GM03348 (cell line): ENCODE measurements around the gene IL7R.

Experiments
- DNase-seq: peaks from one replicate; pipeline ENCODE4 v3.0.0; 2012; ENCODE audit warnings: low spot score

Gene IL7R, protein sequence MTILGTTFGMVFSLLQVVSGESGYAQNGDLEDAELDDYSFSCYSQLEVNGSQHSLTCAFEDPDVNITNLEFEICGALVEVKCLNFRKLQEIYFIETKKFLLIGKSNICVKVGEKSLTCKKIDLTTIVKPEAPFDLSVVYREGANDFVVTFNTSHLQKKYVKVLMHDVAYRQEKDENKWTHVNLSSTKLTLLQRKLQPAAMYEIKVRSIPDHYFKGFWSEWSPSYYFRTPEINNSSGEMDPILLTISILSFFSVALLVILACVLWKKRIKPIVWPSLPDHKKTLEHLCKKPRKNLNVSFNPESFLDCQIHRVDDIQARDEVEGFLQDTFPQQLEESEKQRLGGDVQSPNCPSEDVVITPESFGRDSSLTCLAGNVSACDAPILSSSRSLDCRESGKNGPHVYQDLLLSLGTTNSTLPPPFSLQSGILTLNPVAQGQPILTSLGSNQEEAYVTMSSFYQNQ

DNA sequence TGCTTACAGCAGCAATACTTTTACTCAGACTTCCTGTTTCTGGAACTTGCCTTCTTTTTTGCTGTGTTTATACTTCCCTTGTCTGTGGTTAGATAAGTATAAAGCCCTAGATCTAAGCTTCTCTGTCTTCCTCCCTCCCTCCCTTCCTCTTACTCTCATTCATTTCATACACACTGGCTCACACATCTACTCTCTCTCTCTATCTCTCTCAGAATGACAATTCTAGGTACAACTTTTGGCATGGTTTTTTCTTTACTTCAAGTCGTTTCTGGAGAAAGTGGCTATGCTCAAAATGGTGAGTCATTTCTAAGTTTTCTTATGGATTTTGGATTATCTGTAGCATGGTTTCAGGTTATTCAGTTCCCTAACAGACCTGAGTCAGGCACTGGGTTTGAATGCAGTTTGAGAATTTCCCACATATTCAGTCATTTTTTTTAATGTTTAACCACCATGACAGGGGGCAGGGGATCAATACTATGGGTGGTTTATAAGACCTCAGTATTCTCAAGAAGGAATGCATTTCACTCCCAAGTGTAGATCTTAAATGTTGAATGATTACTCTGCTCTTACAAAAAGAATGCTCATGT, at the start of gene IL7R:
TSS of gene IL7R (plus strand) at position 127 of the 587 bp plus-strand sequence. CDS start at position 214, 87 bp downstream.
- DNase-seq = no peak

DNA sequence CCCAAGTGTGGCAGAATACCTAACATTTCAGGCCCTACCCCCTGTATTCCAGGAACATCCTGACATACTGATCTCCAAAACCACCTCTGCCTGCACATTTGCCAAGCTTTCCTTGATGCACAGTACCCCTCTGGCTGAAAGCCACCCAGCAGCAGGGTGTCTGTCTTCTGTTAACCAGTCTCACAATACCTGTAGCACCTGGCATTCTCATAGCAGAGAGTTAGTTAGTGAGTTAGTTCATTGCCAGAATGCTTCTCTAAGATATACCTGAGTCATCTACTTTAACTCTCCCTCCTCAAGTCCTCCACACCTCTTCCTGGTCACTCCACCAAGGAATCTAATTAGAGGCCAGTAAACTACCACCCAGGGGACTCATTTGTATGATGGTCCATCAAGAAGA, 46.1 kb upstream of the IL7R start:
- DNase-seq = no peak

DNA sequence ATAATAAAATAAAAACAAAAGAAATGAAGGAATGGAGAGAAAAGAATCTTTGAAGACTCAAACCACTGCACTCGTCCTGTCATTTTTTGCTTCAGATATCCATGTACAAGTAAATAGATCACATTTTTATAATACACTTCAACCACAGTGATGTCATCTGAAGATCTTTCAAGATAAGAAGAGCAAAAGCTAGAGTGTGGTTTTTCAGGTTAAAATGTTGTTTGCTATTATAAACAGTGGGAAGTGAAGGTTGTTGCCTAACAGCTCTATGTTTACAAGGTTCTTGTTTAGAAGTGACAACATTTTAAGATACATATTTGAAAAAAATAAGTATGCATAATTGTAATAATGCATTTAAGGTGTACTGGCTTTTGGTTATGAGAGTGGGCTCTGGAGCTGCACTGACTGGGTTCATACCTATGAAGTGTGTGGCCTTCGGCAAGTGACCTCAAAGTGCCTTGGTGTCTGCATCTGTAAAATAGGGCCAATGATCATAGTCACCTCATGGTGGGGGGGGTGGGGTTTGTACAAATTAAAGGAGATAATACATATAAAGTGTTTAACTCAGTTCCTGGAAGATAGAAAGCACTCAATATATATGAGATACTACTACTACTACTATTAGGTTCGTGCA, 45.5 kb upstream of the IL7R start:
- DNase-seq = no peak

DNA sequence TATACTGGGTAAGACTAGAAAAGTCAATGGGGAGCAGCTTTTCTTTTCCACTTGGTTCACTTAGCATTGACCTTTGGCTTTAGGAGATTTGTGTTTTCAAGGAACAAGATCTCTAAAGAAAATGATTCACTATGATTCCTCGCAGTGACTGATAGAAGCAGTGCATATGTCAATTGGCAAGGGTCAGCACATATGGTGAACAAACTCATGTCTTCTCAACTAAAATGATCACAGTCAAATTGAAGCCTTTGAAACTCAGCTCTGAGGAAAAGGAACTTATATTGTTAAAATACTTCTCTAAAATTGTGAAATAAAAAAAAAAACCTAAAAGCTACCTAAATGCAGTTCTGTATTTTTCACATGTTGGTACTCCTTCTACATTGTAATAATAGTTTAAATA, 43.2 kb upstream of the IL7R start:
- DNase-seq = no peak

DNA sequence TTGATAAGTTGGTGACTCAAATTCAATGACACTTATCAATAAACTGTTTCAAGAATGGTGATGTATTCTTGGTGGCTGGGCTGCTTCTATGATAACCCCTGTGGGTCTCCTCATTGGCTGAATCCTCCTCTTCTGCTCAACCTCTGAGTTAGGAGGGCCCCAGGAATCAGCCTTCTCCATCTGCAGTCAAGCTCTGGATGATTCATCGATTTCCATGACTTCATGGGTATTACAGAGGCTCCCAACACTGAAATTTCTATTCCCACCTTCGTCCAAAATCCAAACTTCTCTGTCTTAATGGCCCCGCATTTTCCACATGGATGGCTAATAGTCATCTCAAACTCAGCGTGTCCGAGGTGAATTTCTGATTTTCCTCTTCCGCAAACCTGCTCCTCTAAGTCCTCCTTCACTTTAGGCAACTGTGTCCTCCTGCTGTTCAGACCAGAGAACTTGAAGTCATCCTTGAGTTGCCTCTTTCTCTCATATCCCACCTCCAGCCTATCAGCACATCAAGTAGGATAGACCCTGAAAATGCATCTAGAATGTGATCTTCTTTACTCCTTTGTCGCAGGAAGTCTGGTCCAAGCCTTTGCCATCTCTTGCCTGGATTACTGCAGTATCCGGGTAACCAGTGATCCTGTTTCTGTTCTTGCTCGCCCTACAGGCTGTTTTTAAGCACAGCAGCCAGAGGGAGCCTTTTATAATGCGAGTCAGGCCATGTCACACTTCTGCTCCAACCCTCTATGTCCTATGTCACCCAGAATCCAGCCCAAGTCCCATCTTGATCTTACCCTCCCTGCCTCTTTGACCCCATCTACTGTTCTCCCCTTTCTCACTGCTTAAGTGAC, 41.4 kb upstream of the IL7R start:
- no peak for DNase-seq

DNA sequence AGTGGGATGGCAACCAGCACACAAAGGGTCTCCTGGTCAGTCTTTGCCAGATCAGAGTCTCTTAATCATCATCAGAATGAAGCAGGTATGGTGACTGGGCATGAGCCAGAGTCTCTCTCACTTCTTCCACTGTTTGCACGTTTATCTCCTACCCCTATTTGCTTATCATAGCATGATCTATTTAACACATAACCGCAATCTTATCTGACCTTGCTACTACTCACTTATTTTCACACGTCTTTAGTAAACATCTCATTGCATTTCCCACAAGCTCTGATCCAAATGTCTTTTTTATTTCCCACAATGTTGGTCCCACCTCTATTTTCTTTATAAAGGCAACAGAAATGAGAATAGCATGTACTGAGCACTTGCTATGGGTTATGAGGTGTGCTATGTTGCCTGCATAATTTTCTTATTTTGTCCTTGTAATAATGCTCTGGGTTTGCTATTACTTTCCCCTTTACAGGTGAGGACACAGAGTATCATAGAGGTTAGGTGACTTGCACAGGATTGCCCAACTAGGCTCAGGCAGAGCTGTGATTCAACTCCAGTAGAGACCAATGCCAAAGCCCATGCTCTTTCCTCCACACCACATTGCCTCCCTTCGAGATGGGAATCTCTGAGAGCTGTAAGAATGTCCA, 39.7 kb upstream of the IL7R start:
- DNase-seq = no peak

DNA sequence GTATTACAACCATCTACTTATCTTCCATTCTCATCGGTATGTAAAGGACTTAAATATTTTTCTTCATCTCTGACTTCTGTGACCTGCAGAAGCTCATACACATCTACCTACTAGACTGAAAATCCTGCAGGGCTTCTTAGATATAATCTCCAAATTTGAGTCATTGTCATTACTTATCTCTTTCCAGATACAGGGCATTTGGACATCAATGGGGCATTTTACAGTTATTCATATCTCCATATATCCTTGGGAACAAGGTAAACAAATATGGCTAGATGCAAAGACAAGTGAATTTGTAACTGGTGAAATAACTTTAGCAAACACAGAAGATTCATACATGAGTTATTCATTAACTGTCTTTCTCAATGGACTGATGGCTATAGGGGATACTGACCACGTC, 37.7 kb upstream of the IL7R start:
- no peak for DNase-seq

DNA sequence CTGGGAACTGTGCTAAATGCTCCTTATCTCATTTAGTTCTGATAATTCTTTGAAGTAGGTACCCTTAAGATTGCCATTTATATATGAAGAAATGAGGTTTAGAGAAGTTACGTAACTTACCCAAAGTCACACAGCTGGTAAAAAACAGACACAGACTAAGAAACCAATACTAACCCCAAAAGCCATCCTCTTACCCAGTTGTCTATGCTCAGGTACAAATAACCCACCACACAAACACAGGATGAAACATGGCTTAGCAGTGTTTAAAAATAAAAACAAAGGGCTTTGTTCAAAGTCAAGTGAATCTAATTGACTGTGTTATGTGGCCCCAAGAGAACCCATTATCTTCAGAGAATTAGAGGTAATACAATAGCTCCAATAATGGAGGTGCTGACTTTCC, 37.0 kb upstream of the IL7R start:
- DNase-seq = no peak

DNA sequence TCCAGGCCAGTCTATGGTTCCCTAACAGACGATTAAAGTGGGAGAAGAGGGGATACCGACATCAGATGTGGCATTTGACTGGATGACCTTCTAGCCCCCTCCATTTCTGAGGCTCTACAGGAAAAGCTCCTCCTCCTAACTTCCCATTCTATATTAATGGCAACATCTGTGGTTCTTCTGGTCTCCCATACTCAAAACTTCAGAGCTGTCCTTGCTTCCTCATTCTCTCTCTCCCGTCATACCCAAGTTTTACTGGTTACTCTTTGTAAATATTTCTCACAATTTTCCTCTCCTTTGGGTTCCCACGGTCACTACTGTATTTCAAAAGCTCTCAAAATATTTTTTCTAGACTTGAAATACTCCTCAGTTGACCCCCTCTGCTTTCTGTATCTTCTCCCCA, 36.0 kb upstream of the IL7R start:
- no peak for DNase-seq

DNA sequence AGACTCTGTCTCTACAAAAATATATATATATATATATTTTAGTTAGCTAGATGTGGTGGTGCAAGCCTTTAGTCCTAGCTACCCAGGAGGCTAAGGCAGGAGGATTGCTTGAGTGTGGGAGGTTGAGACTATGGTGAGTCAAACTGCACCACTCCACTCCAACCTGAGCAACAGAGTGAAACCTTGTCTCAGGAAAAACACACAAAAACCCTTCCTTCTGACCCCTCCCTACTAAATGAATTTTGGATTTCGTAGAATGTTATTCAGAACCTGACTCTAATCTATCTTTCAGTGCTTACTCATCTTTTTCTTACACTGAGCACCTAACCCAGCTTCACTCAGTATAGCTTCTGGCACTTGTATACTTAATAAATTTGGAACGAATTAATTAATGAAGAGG, 35.2 kb upstream of the IL7R start:
- DNase-seq = no peak

DNA sequence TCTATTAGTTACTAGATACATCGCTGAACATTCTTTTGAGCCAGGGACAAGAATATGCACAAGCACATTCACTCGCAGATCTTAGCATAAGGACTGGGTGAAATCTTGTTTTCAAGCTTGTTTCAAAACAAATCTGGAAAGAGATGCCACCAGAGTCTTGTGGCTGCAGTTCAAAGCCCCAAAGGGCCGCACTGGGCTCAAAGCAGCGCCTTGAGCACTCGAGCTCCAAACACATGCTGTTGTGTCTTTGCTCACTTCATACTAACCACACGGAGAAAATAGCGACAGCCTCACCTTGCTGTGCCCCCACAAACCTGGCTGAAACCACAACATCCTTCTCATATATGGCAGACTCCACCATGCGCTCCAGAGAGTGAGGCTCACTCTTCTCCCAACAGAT, 34.2 kb upstream of the IL7R start:
- DNase-seq = no peak

DNA sequence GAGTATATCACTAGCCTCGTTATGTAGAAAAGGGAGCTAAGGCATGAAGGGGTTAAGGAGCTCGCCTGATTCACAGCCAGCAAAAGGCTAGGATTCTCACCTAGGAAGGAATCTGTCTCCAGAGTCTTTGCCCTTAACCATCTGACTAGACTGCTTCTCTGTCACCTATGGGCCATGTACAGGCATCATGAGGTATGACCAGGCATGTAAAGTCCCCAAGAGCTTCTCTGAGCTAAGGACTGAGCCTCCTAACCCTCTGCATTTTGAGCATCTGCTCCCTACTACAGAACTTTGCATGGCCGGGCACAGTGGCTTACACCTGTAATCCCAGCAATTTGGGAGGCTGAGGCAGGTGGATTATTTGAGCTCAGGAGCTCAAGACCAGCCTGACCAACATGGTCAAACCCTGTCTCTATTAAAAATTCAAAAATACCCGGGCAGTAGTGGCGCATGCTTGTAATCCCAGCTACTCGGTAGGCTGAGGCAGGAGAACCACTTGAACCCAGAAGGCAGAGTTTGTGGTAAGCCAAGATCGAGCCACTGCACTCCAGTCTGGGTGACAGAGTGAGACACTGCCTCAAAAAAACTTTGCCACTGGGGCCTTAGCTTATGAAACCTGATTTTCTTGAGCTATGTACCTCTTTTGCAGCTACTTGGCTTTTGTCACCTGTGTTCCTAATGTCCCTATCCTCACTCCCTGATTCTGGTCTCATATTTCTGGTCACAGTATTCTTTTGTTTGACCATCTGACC, 33.2 kb upstream of the IL7R start:
- no peak for DNase-seq

DNA sequence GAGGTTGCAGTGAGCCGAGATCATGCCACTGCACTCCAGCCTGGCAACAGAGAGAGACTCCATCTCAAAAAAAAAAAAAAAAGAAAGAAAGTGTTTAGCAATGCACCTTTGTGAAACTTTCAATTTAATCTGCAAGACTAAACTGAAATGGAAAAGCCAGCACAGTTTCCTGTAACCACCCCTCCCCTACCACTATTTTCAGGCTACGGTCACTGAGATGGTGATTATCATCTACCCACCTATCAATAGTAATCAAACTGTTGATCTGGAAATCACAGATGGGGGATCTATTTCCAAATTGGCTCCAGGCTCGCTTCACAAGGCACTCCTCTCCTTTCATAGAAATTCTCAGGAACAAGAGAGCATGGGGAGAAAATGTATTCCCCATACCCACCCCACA, 30.6 kb upstream of the IL7R start:
- DNase-seq = no peak

DNA sequence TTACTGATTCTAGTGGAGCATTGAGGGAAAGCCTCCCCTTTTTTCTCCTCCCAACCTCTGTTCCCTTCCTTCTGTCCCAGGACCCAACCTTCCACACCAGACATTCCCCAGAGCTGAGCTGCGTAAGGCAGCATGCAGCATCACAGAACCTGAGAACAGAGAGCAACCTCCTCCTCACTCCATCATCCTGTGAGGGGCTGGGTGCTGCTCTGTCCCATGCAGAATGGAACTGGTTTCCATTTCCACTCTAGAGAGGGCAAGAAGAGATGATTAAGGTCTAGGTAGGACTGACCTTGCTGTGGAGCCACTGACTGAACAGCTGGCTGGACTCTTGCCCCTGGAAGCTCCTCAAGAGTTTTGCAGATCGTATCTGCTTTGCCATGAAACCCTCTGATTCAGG, 30.1 kb upstream of the IL7R start:
- no peak for DNase-seq

DNA sequence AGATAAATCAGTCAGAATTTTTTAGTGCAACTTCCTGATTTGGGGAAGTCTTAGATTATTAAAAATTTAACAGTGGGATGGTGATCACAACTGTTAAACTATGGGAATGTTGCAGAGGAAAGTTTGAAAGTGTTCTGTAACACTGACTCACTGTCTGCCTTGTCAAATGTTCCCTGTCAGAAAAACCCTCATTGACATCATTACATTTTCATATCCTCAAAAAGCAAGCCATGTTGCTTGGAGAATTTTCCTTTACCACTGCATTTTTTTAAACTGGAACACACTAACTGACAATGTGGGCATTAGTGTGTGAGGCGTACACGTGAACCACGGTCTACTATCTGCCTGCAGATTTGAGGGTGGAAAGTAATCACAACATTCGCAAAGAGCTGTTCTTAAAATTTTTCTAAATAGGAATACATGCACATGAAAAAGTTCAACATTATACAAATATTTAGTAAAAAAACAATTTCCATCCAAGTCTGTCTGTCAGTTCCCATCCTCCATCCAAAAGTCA, 28.6 kb upstream of the IL7R start:
- no peak for DNase-seq

DNA sequence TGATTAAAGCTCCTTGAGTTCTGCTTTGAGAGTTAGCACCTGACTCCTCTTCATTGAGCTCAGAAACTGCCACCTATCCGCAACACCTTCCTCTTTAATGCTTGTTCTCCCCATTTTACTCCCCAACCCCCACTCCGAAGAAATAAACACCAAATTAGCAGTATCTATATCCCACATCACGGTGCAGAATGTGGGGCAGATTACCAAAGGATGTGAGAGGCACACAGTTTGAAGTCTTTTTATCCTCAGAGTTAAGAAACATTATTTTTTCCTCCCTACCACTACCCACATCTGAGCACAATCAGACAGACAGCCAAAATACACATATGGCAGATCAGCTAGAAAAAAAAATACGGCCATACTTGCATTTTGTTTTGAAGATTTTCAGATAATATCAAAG, 26.1 kb upstream of the IL7R start:
- DNase-seq = no peak

DNA sequence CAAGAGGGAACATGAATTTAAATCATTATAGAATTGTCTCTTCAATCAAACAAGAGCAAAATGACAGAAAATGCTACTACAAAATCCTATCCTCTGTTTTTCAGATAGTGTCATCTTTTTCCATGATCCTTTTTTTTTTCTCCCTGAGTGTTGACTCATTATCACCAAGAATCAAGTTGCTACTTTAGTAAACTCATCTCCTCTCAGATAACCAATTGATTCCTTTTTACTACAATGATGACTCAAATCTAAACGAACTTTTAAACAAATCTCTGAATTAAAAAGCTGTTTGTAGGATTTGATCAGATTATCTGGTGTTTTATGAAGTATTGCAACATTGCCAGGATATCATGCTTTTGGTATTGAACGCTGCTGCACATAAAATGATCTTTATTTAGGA, 23.9 kb upstream of the IL7R start:
- DNase-seq = no peak

DNA sequence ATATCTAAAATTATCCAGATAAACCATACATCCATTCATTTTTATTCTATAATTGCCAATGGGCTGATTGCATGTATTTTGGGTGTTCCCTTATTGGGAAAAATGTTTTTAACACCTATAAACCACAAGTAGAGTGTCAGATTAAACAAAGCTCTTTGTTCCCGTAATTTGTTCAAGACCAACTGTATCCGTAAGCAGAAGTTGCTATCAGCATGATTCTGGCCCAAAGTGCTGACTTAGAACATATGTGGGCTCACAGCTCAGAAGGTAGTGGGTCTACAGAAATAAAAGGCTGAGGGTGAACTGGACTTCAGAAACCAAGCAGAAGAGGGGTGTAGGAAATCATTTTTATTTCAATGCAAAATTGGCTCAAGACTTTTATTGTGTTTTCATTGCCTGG, 23.5 kb upstream of the IL7R start:
- DNase-seq = no peak

DNA sequence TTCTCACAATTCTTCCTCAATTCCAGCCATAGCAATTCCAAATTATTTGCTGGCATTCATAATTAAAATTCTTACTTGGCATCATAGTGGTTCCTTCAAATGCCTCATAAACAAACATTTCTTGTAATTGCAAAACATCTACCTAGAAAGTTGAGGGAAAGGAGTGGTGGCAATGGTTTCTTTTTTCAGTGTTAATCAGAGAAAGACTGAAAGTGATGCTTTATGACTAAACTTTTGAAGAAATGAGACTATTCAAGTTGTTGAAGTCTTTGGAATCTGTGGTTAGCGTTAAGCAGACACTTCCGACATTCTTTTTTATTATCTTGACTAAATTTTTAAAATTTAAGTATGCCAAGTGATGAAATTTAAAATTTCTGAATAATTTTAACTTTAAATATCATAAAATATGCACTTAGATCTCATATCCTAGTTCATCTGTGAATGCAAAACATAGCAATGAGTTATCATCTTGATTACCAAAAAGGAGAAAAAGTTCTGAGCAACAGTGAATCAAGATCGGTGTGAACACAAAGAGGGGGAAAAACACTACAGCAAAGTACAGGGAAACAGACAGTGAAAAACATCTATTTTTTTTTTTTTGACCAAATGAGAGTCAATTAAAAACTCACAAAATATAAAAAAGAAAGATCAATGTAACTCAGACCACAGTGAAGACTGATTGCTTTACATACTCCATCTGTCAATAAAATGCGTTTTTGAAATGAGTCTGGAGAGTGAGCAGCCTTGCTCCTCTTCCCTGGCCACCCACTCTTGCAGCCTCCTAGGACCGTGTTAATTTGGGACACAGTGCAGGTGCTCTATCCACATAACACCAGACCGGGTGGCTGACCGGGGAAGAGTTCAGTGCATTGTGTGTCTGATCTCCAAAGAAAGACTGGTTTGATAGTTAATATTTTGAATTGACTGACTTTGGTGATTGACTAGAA, 20.6 kb upstream of the IL7R start:
- no peak for DNase-seq
